Adrenal gland (tissue), 19 donors: ENCODE results near the gene ZNF331. TPM values are rescaled to one million over a fixed set of nuclear protein-coding genes. Genes with fewer than 3 reads are reported as not detected.
"Not testable (repeated sequence)": the region's sequence is repeated elsewhere in the genome, so short reads cannot be mapped to it uniquely, and the experiment has no call there.

Source experiments
- DNase-seq, 7 donors: peaks; one replicate each; pipeline ENCODE4 v3.0.0-alpha.2; 2019 to 2020
- H3K27ac ChIP-seq, 5 donors: fragments of 200-600 bp; sonication (generic) in 4 of 5; 1 replicate in 3 of 5; 2 replicates in 2 of 5; pipeline versions ENCODE4 v1.5.1 to v1.8.0; 2016 to 2020; ENCODE audit warnings: mild to moderate bottlenecking in 1 of 5
- H3K27me3 ChIP-seq: fragments of 200-600 bp; 2 replicates; pipeline ENCODE4 v1.8.0; 2021
- H3K36me3 ChIP-seq, 2 donors: fragments of 200-600 bp; replicated peaks in 1 of 2; 1 replicate in 1 of 2; 2 replicates in 1 of 2; pipeline versions ENCODE4 v1.5.1 to v1.8.0; 2018 to 2022
- H3K4me1 ChIP-seq, 2 donors: fragments of 200-600 bp; replicated peaks in 1 of 2; 1 replicate in 1 of 2; 2 replicates in 1 of 2; pipeline versions ENCODE4 v1.5.1 to v1.8.0; 2018 to 2021
- H3K4me3 ChIP-seq, 4 donors: fragments of 200-600 bp; sonication (generic) in 3 of 4; one replicate each; pipeline ENCODE4 v1.5.1; 2016 to 2018
- H3K9me3 ChIP-seq, 3 donors: fragments of 200-600 bp; sonication (generic) in 1 of 3; replicated peaks in 1 of 3; 1 replicate in 2 of 3; 2 replicates in 1 of 3; pipeline versions ENCODE4 v1.5.1 to v1.8.0; 2016 to 2021
- CTCF ChIP-seq, 6 experiments: fragments of 450-650 bp in 4 of 6; fragments of 200-600 bp in 2 of 6; sonication (generic) in 1 of 6; IDR thresholded peaks; 1 replicate in 5 of 6; 2 replicates in 1 of 6; pipeline versions ENCODE4 v1.5.1 to v1.8.0; 2016 to 2021; ENCODE audit warnings: antibody characterized with exemption in 6 of 6, mild to moderate bottlenecking in 2 of 6, moderate library complexity in 1 of 6
- POLR2A ChIP-seq, 2 donors: fragments of 450-650 bp; IDR thresholded peaks; one replicate each; pipeline ENCODE4 v1.6.1; 2017; ENCODE audit warnings: antibody characterized with exemption in 2 of 2, mild to moderate bottlenecking in 2 of 2, moderate library complexity in 1 of 2
- WGBS, 4 donors: extraction: QIAGEN DNeasy Blood & Tissue Kit in 2 of 4; methylation state at CpG; one replicate each; pipeline versions ENCODE4 v1.1.5 to v1.1.7; 2013 to 2017; 5-methylcytosine and 5-hydroxymethylcytosine counted together
- intact Hi-C, 2 donors: fragments of 100-400 bp; cut with DNase I; formaldehyde crosslinking; loops; one replicate each; pipeline versions ENCODE4 v1.14.1 to v1.15.0; 2022 to 2023
- long read RNA-seq, 10 donors: library from polyadenylated mRNA in 3 of 10; unstranded in 2 of 10; stranded (forward) in 1 of 10; transcript quantifications; one replicate each; pipeline ENCODE4 v2.0.0 and lab custom pipeline, GENCODE V29; 2021 to 2026
- polyA plus RNA-seq, 3 donors: library from polyadenylated mRNA; stranded (reverse); fragments of 200-250 nt in 2 of 3; fragments of 350-450 nt in 1 of 3; fragmentation: Illumina TruSeq in 1 of 3; extraction: RNeasy Lipid Tissue Mini Kit (QIAGEN cat#74804) in 1 of 3; gene quantifications; one replicate each; pipeline ENCODE4 v1.2.3, GENCODE V29; 2013 to 2014
- total RNA-seq, 9 donors: library from RNA; depleted of rRNA in 4 of 9; stranded (reverse); fragments of >200 nt in 4 of 9; fragments of 120-200 nt in 1 of 9; fragmentation: NEBNext Ultra II Directional in 1 of 9; extraction: Animal tissue kit (Norgen Biotek cat#: 25700) in 1 of 9; gene quantifications; one replicate each; pipeline versions ENCODE4 v1.1.0 to v1.2.4, GENCODE V29; 2013 to 2023
- donor health status: healthy with polysubstance abuse.
- donor health status: Bipolar disorder and iron deficiency.
- donor health status: DM: yes; HTN: yes; CAD: no.
- donor health status: DM: no; HTN: no; CAD: no.
- donor health status: DM: no; HTN: no; CAD: no.
- donor health status: DM: yes; HTN: yes; CAD: no.

Gene ZNF331
- total RNA-seq (100 to 1,000 TPM in 1 of 9 donors, 10 to 100 TPM in 8; 12.4 to 127 (median 25.0) TPM), polyA plus RNA-seq (10 to 100 TPM; 17.8 to 47.2 (median 47.1) TPM)
- long read RNA-seq, donor 1, transcript ZNF331-211 (6 exons, 670 nt) = major isoform, 13 of 26 reads
- long read RNA-seq, donor 1, transcript ZNF331-221 (5 exons, 913 nt) = minor isoform, 8 of 26 reads
- long read RNA-seq, donor 1, partial matches to known transcripts = 0 of 26 reads
- long read RNA-seq, donor 1, other reads (novel, unspliced or antisense) = 0 of 26 reads
- long read RNA-seq, donor 2, transcript ZNF331-221 (5 exons, 913 nt) = major isoform, 15 of 22 reads
- long read RNA-seq, donor 2, partial matches to known transcripts = 0 of 22 reads
- long read RNA-seq, donor 2, other reads (novel, unspliced or antisense) = 0 of 22 reads
- long read RNA-seq, donor 3, partial matches to known transcripts = 0 of 6 reads
- long read RNA-seq, donor 3, other reads (novel, unspliced or antisense) = 0 of 6 reads
- long read RNA-seq, donor 4, transcript ZNF331-202 (6 exons, 2,248 nt) = major isoform, 13 of 22 reads
- long read RNA-seq, donor 4, partial matches to known transcripts = 0 of 22 reads
- long read RNA-seq, donor 4, other reads (novel, unspliced or antisense) = 2 of 22 reads
- long read RNA-seq, donor 5, transcript ZNF331-221 (5 exons, 913 nt) = major isoform, 59 of 135 reads
- long read RNA-seq, donor 5, transcript ZNF331-211 (6 exons, 670 nt) = minor isoform, 7 of 135 reads
- long read RNA-seq, donor 5, transcript ZNF331-202 (6 exons, 2,248 nt) = minor isoform, 27 of 135 reads
- long read RNA-seq, donor 5, partial matches to known transcripts = 2 of 135 reads
- long read RNA-seq, donor 5, other reads (novel, unspliced or antisense) = 33 of 135 reads
- long read RNA-seq, donor 6, transcript ZNF331-221 (5 exons, 913 nt) = minor isoform, 7 of 27 reads
- long read RNA-seq, donor 6, transcript ZNF331-202 (6 exons, 2,248 nt) = major isoform, 10 of 27 reads
- long read RNA-seq, donor 6, partial matches to known transcripts = 1 of 27 reads
- long read RNA-seq, donor 6, other reads (novel, unspliced or antisense) = 3 of 27 reads
- long read RNA-seq, donor 7, transcript ZNF331-221 (5 exons, 913 nt) = major isoform, 5 of 17 reads
- long read RNA-seq, donor 7, partial matches to known transcripts = 6 of 17 reads
- long read RNA-seq, donor 7, other reads (novel, unspliced or antisense) = 0 of 17 reads
- long read RNA-seq, donor 8, transcript ZNF331-211 (6 exons, 670 nt) = major isoform, 63 of 82 reads
- long read RNA-seq, donor 8, transcript ZNF331-221 (5 exons, 913 nt) = minor isoform, 6 of 82 reads
- long read RNA-seq, donor 8, partial matches to known transcripts = 0 of 82 reads
- long read RNA-seq, donor 8, other reads (novel, unspliced or antisense) = 0 of 82 reads
- long read RNA-seq, donor 9, partial matches to known transcripts = 0 of 2 reads
- long read RNA-seq, donor 9, other reads (novel, unspliced or antisense) = 0 of 2 reads
- long read RNA-seq, donor 10, partial matches to known transcripts = 0 of 3 reads
- long read RNA-seq, donor 10, other reads (novel, unspliced or antisense) = 0 of 3 reads

- peak within 1 kb of the TSS in 4 of 5 donors; percentile 62 to 98 (median 84) for H3K27ac ChIP-seq
- H3K27me3 ChIP-seq = no peaks in the 10 kb centered on the region
- TF ChIP-seq CTCF (IDR thresholded peaks at IDR 0.05) = peak in 5 of 6 experiments; percentile 41 to 74 (median 68)
- TF ChIP-seq POLR2A (IDR thresholded peaks at IDR 0.05) = peak; percentile 33 to 74
- peaks cover 0 to 10% of the 10 kb centered on the region in 2 donors for H3K36me3 ChIP-seq
- H3K4me3 ChIP-seq = peak within 1 kb of the TSS in 3 of 4 donors; percentile 23 to 74 (median 56)
- intact Hi-C loops = no loop called here
- H3K9me3 ChIP-seq = no peaks in the 10 kb centered on the region
- H3K4me1 ChIP-seq = no peaks in the 10 kb centered on the region
- peak; percentile 82 to 94 (median 87) for DNase-seq
- WGBS, 4 donors = 48 to 77% (median 58%) methylated on average over 25 to 81 of the region's 81 CpGs
Observed at GRCh38 chr19:53537521-53538377, at the start of gene ZNF331. Gene ZNF331, plus strand, starts transcription at chr19:53538145. Its CDS starts 31,232 bp downstream, at chr19:53569377.

GRCh38 chr19:53492153-53492552 is 45.8 kb upstream of the ZNF331 start:
- no peak for DNase-seq
- TF ChIP-seq CTCF (IDR thresholded peaks at IDR 0.05) (no peak), POLR2A (IDR thresholded peaks at IDR 0.05) (no peak)
- Histone ChIP-seq H3K4me1 (no peaks in the 10 kb centered on the region), H3K4me3 (no peak overlapping the region), H3K9me3 (peaks cover 0 to 20% (median 3%) of the 10 kb centered on the region in 3 donors), H3K36me3 (peaks cover 0 to 20% of the 10 kb centered on the region in 2 donors), H3K27ac (no peak overlapping the region), H3K27me3 (no peaks in the 10 kb centered on the region)
- intact Hi-C loops = no loop called here
- 89 to 95% (median 94%) methylated on average over 5 of the region's 5 CpGs for WGBS, 4 donors

GRCh38 chr19:53497311-53498023 is 40.5 kb upstream of the ZNF331 start:
- intact Hi-C loops = not testable (repeated sequence)
- WGBS, 4 donors = 42 to 58% (median 56%) methylated on average over 11 of the region's 11 CpGs

GRCh38 chr19:53498024-53498395 is 39.9 kb upstream of the ZNF331 start:
- H3K9me3 ChIP-seq, H3K27me3 ChIP-seq, H3K4me1 ChIP-seq, H3K4me3 ChIP-seq, DNase-seq, intact Hi-C loops, H3K36me3 ChIP-seq: not testable (repeated sequence)
- peak overlapping the region in 1 of 5 donors; percentile 22 for H3K27ac ChIP-seq
- WGBS, 4 donors = 49 to 64% (median 59%) methylated on average over 4 of the region's 4 CpGs

More at GRCh38 chr19:53497311-53498023, 40.5 kb upstream of the ZNF331 start:
- peak overlapping the region in 1 of 5 donors; percentile 22 for H3K27ac ChIP-seq
- not testable (repeated sequence) for DNase-seq, H3K36me3 ChIP-seq, H3K4me1 ChIP-seq, H3K9me3 ChIP-seq, H3K4me3 ChIP-seq, H3K27me3 ChIP-seq

- H3K36me3 ChIP-seq, intact Hi-C loops, DNase-seq, H3K9me3 ChIP-seq, H3K4me3 ChIP-seq, H3K4me1 ChIP-seq, H3K27me3 ChIP-seq: not testable (repeated sequence)
- H3K27ac ChIP-seq = peak overlapping the region in 1 of 5 donors; percentile 47
- WGBS, 4 donors = 27 to 48% (median 38%) methylated on average over 7 of the region's 7 CpGs
Observed at GRCh38 chr19:53503151-53503550, 34.8 kb upstream of the ZNF331 start.

GRCh38 chr19:53503671-53504364 is 34.1 kb upstream of the ZNF331 start:
- H3K9me3 ChIP-seq, H3K27me3 ChIP-seq, H3K27ac ChIP-seq, intact Hi-C loops, H3K4me1 ChIP-seq, H3K36me3 ChIP-seq, H3K4me3 ChIP-seq: not testable (repeated sequence)
- WGBS, 4 donors = 6 to 20% (median 16%) methylated on average over 1 to 7 of the region's 14 CpGs
- peak in 3 of 7 donors; percentile 22 to 72 (median 42) for DNase-seq
